ENCODE data around the gene LCE1E.

- TF ChIP-seq CTCF (IDR thresholded peaks at IDR 0.05) = no peak
- no peak for TF ChIP-seq POLR2A (IDR thresholded peaks at IDR 0.05)
These were observed 24.3 kb upstream of the LCE1E start for GRCh38 chr1:152761609-152762213.

All from prostate gland (tissue), 2 donors.